Kidney (tissue), 14 donors: Measurements from ENCODE around the gene PPP1R9B. TPM values are rescaled to one million over a fixed set of nuclear protein-coding genes. Genes with fewer than 3 reads are reported as not detected.

Experiments used
- DNase-seq, 5 donors: peaks; one replicate each; pipeline ENCODE4 v3.0.0-alpha.2; 2013 to 2020
- FAIRE-seq: peaks from 2 replicates; lab custom pipeline; 2012; peaks lifted over from hg19 to GRCh38; lab: Jason Lieb, UNC
- H3K27ac ChIP-seq, 2 donors: one replicate each; pipeline ENCODE4 v1.7.0; 2013; ENCODE audit warnings: low read depth in 2 of 2, low read length in 2 of 2, inconsistent platforms in 1 of 2
- H3K27me3 ChIP-seq: one replicate; pipeline ENCODE4 v1.7.1; 2013; ENCODE audit warnings: low read length, inconsistent platforms; ENCODE audit not compliant: control insufficient read depth, insufficient read depth
- H3K36me3 ChIP-seq, 3 donors: one replicate each; pipeline versions ENCODE4 v1.7.0 to v1.7.1; 2013; ENCODE audit warnings: low read length in 3 of 3, control low read depth in 1 of 3, inconsistent platforms in 1 of 3; ENCODE audit not compliant: insufficient read depth in 3 of 3, control insufficient read depth in 2 of 3
- H3K4me1 ChIP-seq, 3 donors: one replicate each; pipeline versions ENCODE4 v1.7.0 to v1.7.1; 2013; ENCODE audit warnings: low read length in 3 of 3, inconsistent platforms in 1 of 3, low read depth in 1 of 3; ENCODE audit not compliant: control insufficient read depth in 2 of 3, insufficient read depth in 2 of 3
- H3K4me3 ChIP-seq, 3 donors: one replicate each; pipeline versions ENCODE4 v1.7.0 to v1.8.1; 2013; ENCODE audit warnings: low read length in 3 of 3, control low read depth in 1 of 3, inconsistent platforms in 1 of 3
- H3K9ac ChIP-seq, 3 donors: one replicate each; pipeline versions ENCODE4 v1.7.0 to v1.7.1; 2013; ENCODE audit warnings: low read length in 3 of 3, control low read depth in 1 of 3, inconsistent platforms in 1 of 3
- H3K9me3 ChIP-seq, 3 donors: one replicate each; pipeline versions ENCODE4 v1.7.0 to v1.7.1; 2013; ENCODE audit warnings: low read length in 3 of 3, control low read depth in 1 of 3, inconsistent platforms in 1 of 3; ENCODE audit not compliant: control insufficient read depth in 2 of 3, insufficient read depth in 1 of 3
- intact Hi-C: fragments of 100-400 bp; cut with DNase I; formaldehyde crosslinking; loops from one replicate; pipeline ENCODE4 v1.11.1; 2022
- polyA plus RNA-seq: library from polyadenylated mRNA; stranded (reverse); fragments of 350-450 nt; fragmentation: Illumina TruSeq; extraction: RNeasy Lipid Tissue Mini Kit (QIAGEN cat#74804); gene quantifications from one replicate; pipeline ENCODE4 v1.2.3, GENCODE V29; 2014; ENCODE audit warnings: low read depth, low replicate concordance; ENCODE audit not compliant: insufficient read depth
- total RNA-seq: library from RNA; stranded (reverse); fragmentation: NEBNext Ultra II Directional; extraction: Animal tissue kit (Norgen Biotek cat#: 25700); gene quantifications from one replicate; pipeline ENCODE4 v1.2.1, GENCODE V29; 2021
- TF ChIP-seq, protein P1 (sequence below): IDR thresholded peaks from 3 replicates; pipeline ENCODE4 v1.5.1; 2012; ENCODE audit warnings: mild to moderate bottlenecking, moderate library complexity, borderline replicate concordance; ENCODE audit not compliant: insufficient read depth; ENCODE audit errors: extremely low read depth
- donor health status: control.
- donor health status: control.
- donor health status: control.
- donor health status: control.
- donor health status: control.
- donor health status: DM: yes; HTN: yes; CAD: no.
- donor health status: Normal renal cell carcinoma (clear cell type).

The PPP1R9B gene
- total and polyA plus RNA-seq, 2 donors from 2014 or later = 17.1 to 64.4 TPM

DNA sequence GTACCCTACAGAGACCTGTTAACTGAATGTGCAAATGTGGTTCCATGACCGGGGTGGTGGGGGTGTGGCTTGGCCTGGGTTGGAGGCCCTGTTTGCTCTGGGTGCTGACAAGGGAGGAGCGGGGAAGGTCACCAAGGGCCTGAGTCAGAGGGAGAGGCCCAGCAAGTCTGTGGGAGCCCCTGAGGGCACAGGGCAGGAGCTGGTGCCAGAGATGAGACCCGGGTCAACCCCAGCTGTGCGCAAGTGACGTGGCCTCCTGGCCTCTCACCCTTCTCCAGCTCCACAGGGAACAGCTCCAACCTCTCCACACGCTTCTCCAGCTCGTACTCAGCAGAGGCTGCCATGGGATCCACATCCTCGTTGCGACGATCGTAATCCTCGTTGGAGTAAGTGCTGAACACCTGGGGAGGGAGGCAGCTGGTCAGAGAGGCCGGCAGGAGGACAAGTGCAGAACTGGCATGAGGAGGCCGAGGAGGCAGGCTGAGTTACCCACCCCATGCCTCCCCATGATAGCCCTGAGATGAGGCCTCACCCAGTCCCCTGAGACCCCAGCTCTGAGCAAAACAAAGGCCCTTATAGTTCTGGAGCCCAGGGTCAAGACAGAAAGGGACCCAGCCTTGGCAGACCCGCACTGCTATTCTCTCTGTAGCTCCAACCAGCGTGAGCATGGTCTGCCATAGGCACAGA lies 5.5 kb downstream of the PPP1R9B start:
- FAIRE-seq (no peak), DNase-seq (peak in 1 of 5 donors; percentile 72)
- Histone ChIP-seq H3K4me1 (peaks cover 0 to 52% (median 26%) of the 10 kb centered on the region in 3 donors), H3K4me3 (no peak overlapping the region), H3K27ac (no peak overlapping the region), H3K9me3 (no peaks in the 10 kb centered on the region), H3K9ac (no peak overlapping the region), H3K36me3 (peaks cover 0 to 37% (median 14%) of the 10 kb centered on the region in 3 donors), H3K27me3 (no peaks in the 10 kb centered on the region)
- intact Hi-C loops = no loop called here
- TF ChIP-seq, protein P1, sequence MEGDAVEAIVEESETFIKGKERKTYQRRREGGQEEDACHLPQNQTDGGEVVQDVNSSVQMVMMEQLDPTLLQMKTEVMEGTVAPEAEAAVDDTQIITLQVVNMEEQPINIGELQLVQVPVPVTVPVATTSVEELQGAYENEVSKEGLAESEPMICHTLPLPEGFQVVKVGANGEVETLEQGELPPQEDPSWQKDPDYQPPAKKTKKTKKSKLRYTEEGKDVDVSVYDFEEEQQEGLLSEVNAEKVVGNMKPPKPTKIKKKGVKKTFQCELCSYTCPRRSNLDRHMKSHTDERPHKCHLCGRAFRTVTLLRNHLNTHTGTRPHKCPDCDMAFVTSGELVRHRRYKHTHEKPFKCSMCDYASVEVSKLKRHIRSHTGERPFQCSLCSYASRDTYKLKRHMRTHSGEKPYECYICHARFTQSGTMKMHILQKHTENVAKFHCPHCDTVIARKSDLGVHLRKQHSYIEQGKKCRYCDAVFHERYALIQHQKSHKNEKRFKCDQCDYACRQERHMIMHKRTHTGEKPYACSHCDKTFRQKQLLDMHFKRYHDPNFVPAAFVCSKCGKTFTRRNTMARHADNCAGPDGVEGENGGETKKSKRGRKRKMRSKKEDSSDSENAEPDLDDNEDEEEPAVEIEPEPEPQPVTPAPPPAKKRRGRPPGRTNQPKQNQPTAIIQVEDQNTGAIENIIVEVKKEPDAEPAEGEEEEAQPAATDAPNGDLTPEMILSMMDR = no peak

DNA sequence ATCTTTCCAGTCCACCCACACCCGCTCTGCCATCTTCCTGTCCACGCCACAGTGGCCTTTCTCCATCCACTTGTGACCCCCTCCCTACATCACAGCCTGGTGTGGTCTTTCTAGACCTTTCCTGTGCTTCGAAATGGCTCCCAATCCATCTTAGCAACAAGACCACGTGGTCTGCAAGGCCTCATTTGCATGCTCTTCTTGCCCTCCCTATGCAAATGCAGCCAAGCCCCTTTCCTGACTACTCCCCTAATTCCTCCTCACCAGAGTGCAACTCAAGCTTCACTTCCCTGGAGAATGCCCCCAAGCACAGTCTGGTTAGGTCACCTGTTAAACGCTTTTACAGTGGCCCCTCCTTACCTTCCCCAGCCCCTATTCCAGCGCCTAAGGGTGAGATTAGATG lies 6.1 kb downstream of the PPP1R9B start:
- TF ChIP-seq, protein P1 = no peak
- DNase-seq = no peak
- Histone ChIP-seq H3K27ac (no peak overlapping the region), H3K36me3 (peaks cover under 1 to 41% (median 18%) of the 10 kb centered on the region in 3 donors), H3K9me3 (no peaks in the 10 kb centered on the region), H3K4me1 (peaks cover 0 to 52% (median 27%) of the 10 kb centered on the region in 3 donors), H3K27me3 (no peaks in the 10 kb centered on the region), H3K9ac (no peak overlapping the region), H3K4me3 (no peak overlapping the region)
- no peak for FAIRE-seq
- intact Hi-C loops = no loop called here

DNA sequence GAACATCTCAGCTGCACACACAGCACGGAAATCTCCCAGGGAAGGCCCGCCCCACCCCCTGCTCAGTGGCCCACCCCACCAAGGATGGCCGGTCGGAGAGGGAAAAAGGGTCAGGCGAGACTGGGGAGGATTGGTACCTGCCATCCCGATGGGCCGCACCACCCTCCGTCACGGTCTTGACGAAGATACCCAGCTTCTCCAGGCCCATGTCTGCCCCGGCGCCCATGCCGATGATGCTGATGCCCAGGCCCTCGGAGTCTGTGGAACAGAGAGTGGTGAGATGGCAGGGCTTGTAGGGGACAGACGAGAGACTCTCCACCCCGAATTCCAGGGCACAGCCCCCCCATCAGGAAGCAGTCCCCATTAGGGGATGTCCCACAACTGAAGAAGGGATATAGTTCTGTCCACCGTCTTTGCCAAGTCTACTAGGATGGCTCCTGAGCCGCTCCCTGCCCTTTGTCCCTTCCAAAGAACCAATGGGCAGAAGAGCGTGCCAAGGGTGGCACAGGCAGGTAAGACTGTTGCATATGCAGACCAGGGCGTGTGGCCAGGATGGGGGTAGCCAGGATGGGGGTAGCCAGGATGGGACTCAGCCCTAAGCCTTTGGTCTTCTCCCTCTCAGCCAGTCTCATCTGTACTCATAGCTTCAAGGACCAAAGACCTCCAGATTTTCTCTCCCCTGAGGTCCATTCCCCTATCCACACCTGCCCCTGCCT lies 6.9 kb downstream of the PPP1R9B start:
- Histone ChIP-seq H3K36me3 (peaks cover 5 to 49% (median 25%) of the 10 kb centered on the region in 3 donors), H3K4me3 (no peak overlapping the region), H3K9me3 (no peaks in the 10 kb centered on the region), H3K27me3 (no peaks in the 10 kb centered on the region), H3K27ac (no peak overlapping the region), H3K9ac (no peak overlapping the region), H3K4me1 (peaks cover 0 to 52% (median 28%) of the 10 kb centered on the region in 3 donors)
- intact Hi-C loops = no loop called here
- TF ChIP-seq, protein P1 = no peak
- FAIRE-seq (no peak), DNase-seq (peak in 1 of 5 donors; percentile 78)
